HG03439 (cell line): ENCODE results near the gene RASGRP1.

Source experiments
- ATAC-seq: cut with Tn5 transposase; IDR thresholded peaks from one replicate; pipeline ENCODE4 v1.9.1; 2021; ENCODE audit warnings: mild to moderate bottlenecking, moderate library complexity; ENCODE audit not compliant: unreplicated experiment

RASGRP1 gene

DNA sequence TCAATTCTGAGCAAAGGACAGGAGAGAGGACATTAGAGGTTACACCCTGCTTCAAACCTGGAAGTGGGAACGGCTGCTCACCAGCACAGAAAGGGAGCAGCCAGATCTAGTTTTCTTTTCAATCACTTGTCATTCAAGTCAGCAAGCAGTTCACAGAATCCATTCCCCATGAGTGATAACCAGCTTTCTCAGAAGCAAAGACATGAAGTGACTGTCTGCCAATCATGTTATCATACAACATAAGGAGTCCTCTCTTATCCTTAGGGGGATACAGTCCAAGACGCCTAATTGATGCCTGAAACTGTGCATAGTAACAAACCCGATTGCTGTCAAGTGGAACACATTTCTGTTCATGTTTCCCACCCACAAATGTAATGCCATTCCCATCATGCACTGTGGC lies 56.0 kb downstream of the RASGRP1 start:
- ATAC-seq, result no peak

DNA sequence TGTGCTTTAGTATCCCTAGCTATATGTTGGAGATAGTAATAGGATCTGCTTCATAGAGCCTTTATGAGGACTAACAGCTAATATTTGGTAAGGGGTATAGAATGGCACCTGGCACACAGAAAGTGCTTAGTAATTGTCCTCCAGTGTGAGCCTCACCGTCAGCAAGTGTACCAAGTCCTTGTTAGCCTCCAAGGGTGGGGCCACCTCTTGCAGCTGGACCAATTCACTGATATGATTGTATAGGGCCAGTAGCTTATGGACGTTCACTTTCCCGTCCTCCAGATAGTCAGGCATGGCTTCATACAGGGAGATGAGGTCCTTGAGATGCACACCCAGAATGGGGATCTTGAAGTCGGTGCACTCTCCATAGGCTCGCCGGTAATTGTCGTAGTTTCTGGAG lies 57.0 kb downstream of the RASGRP1 start:
- ATAC-seq, result no peak

GRCh38 chr15:38506997-38507396 lies 57.6 kb downstream of the RASGRP1 start:
- no peak for ATAC-seq

GRCh38 chr15:38504680-38505467 lies 59.7 kb downstream of the RASGRP1 start:
- no peak for ATAC-seq

DNA sequence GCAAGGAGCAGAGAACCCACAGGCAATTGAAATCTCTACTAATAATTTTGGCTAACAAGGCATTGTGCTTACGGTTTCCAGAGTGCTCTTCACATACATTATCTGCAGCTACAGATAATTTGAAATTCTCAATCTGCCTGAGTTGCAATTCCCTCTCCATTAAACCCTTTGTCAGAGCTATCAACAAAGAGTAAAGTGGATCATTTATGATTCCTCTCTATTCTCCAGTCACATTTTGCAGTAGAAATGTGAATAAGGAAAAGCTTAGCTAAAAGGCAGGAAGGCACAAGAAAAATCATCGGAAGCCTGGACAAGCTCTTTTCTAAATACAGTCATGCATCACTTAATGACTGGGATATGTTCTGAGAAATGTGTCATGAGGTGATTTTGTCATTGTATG lies 61.1 kb downstream of the RASGRP1 start:
- ATAC-seq, result no peak

- ATAC-seq, result no peak
These were observed 65.0 kb downstream of the RASGRP1 start for GRCh38 chr15:38499651-38500050.

DNA sequence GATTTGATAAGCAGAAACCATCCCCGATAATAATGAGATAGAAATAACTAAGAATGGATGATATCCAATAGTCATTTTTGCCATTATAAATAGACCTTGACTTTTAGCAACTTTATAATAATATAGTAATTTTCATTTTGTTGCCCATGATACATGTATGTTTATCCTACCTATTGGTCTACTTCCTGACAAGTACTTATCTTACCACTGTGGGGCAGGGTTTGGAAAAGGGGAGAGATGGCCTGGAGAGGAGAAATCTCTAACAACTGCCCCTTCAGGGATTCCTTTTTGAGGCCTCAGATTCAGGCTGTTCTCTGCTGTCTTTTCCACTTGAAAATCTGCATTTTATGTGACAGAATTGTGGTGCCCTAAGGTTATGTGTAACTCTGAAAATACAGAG lies 68.5 kb downstream of the RASGRP1 start:
- no peak for ATAC-seq

DNA sequence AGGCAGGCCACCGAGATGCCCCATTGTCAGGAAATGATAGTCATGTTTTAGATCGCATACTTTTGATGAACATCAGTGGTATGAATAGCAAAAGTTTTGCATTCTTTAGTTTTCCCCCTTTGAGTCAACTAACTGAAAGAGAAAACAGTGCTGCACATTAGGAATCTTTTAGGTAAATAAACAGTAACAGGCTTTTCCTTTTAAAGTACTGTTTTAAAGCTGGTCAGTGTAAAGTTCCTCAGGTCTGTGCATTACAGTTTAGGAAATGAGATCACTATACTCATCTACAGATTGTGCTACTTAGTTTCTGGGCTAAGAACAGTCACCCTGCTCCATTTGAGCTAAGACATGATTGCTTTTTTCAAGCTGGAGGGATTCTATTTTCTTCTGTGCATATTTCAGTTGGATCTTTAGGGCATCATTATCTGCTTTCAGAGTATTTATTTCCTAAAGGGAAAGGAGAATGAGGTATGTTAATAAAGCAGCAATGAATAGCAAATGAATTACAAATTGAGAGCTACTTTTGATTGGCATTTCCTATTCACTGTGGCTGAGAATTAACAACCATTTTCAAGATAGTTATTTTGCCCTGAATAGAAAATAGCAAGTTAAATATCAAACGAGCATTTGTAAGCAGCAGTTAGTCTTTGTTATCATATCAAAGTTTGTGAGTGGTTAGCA lies 74.2 kb downstream of the RASGRP1 start:
- ATAC-seq, result no peak

- ATAC-seq, result no peak
These were observed 77.2 kb downstream of the RASGRP1 start for GRCh38 chr15:38487378-38487777.

GRCh38 chr15:38486936-38487335 lies 77.7 kb downstream of the RASGRP1 start:
- ATAC-seq, result no peak

GRCh38 chr15:38482572-38482971 lies 82.0 kb downstream of the RASGRP1 start:
- ATAC-seq, result no peak

DNA sequence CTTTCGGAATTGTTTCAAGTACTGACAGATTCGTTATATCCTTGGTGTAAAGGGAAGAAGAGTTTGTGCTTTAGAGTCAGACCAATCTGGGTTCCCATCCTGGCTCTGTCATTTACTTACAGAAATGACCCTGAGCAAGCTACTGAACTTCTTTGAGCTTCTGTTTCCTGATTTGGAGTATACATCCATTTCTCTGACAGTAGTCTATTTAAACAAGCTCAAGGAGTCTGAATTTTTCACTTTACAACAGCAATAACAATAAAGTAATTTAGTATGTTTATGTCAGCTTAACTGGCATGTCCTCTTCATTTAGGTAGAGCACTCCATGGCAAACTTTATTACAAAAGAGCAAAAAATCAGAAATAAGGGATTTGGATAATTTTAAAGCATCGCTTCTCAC lies 82.9 kb downstream of the RASGRP1 start:
- no peak for ATAC-seq

DNA sequence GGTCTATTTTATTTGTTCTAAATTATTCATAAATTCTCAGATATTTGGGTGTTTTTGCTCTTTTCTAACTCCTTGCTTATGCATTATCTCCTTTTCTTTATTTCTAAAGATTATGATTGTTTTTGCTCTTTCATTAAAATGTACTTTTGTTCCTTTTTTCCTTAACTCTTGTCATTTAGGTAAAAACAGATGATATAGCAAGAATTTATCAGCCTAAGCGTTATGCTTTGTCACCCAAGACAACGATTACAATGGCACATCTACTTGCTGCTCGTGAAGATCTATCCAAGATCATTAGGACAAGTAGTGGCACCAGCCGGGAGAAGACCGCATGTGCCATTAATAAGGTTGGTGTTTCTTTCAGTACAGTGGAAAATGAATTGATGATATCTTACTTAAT lies 83.5 kb downstream of the RASGRP1 start:
- no peak for ATAC-seq

DNA sequence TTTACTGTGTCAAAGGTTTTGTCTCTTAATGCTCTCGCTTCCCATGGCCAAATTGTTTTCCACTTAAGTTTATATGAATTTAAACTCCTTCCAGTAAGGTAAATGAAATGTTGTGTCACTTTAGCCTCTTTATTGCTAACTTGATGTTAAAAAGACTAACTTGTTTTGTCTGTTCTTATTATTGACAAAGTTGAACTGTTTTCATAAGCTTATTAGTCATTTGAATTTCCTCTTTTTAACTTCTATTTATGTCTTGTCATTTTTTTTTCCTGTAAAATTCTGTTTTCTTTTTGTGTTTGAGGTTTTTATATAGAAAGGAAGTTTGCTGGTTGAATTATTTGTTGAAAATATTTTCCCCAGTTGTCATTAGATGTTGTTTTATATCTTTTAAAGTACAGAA lies 84.9 kb downstream of the RASGRP1 start:
- no peak for ATAC-seq

GRCh38 chr15:38479266-38479665 lies 85.3 kb downstream of the RASGRP1 start:
- ATAC-seq, result no peak

GRCh38 chr15:38477637-38478036 lies 87.0 kb downstream of the RASGRP1 start:
- no peak for ATAC-seq

GRCh38 chr15:38476120-38476519 lies 88.5 kb downstream of the RASGRP1 start:
- ATAC-seq, result no peak

DNA sequence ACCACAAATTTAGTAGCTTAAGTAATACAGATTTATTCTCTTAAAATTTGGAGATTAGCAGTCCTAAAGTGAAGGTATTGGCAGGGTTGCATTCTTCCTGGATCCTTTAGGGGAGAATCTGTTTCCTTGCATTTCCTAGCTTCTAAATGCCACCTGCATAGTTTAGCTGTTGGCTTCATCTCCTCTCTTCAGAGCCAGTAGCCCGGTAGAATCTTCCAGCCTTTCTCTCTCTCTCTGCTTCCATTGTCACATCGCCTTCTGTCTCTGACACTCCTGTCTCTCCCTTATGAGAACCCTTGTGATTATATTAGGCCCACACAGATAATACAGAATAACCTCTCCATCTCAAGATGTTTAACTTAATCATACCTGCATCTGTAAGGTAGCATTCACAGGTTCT lies 89.3 kb downstream of the RASGRP1 start:
- no peak for ATAC-seq

DNA sequence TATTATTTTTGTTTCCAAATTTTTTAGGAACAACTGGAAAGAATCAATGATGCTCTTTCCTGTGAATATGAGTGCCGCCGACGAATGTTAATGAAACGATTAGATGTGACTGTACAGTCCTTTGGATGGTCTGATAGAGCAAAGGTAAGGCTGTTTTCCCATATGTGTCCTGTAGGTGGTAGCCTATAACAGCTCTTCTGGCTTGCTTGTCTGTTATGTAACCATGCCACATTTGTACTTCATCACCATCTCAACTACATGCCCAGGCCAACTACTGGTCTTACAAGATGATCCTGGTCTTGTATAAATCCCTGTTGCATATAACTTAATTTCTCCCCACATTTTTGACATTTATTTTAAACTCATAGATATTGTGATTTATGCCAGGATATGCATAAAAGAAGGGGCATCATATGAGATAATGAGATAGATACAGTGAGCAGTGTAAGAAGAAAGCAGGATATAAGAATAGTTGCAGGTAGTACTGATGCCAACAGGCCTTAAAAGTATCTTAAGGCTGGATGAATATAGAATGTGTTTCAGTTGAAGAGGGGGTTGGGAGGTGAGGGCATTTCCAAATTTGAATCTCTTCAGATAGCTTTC lies 90.4 kb downstream of the RASGRP1 start:
- ATAC-seq, result peak; percentile 97

DNA sequence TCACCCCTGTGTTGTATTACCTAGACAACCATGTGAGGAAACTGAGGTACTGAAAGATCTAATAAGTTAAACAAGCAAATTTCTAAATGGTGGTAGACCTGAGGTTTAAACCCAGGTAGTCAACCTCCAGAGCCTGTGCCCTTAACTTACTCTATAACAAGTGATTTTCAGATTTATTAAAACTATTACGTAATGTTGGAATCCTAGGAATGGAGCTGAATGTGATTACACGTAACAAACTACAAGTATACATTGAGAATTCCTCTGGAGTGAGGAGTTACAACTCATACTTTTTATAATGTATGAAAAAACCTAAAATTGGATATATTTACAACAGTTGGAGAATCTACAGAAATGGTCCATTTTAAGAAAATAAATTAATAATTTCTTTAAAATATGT lies 92.6 kb downstream of the RASGRP1 start:
- no peak for ATAC-seq

DNA sequence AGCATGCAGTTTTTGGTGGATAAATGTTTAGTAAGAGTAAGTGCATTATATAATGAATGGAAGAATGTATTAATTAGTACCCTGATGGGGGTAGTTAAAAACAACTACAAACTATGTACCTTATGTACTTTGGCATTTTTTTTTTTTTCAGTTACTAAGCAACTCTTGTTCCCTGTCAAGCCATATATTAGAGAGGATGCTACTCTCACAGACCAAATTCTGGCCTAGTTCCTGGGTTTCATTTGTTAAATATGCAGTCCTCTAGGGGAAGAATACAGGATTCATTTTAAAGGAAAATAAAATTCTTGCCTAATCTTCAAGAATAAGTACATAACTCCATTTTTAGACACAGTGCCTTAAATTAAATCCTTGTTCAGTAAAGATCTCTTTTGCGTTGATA lies 93.8 kb downstream of the RASGRP1 start:
- no peak for ATAC-seq

DNA sequence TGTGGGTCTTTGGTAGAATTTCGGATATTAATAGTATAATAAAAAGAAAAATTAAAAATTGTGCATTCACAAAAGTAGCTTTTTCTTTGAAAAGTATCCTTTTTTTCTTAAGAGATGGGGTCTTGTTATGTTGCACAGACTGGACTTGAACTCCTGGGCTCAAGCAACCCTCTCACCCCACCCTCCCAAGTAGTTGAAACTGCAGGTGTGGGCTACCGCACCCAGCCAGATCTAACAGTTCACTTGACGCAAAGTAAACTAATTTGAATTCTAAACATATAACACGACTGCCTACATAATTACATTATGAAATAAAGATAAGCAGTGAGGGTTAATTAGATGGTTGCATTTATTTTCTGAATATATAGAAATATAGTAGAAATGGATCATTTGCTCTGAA lies 99.9 kb downstream of the RASGRP1 start:
- ATAC-seq, result no peak
